Vagina (tissue), 2 donors: ENCODE results near the gene STRN4. TPM values are rescaled to one million over a fixed set of nuclear protein-coding genes. Genes with fewer than 3 reads are reported as not detected.

Experiments
- DNase-seq, 2 donors: peaks; one replicate each; pipeline ENCODE4 v3.0.0-alpha.2; 2017; ENCODE audit errors: extremely low spot score in 2 of 2
- H3K27ac ChIP-seq: fragments of 200-600 bp; sonication (generic); one replicate; pipeline ENCODE4 v1.5.1; 2019
- H3K27me3 ChIP-seq: fragments of 200-600 bp; sonication (generic); one replicate; pipeline ENCODE4 v1.5.1; 2019
- H3K36me3 ChIP-seq, 2 donors: fragments of 200-600 bp; sonication (generic); one replicate each; pipeline ENCODE4 v1.5.1; 2017 to 2019
- H3K4me1 ChIP-seq: fragments of 200-600 bp; sonication (generic); one replicate; pipeline ENCODE4 v1.5.1; 2019
- H3K4me3 ChIP-seq, 2 donors: fragments of 200-600 bp; sonication (generic); 1 replicate in 1 of 2; 2 replicates in 1 of 2; pipeline ENCODE4 v1.5.1; 2016 to 2019
- H3K9me3 ChIP-seq: fragments of 200-600 bp; sonication (generic); one replicate; pipeline ENCODE4 v1.5.1; 2019
- CTCF ChIP-seq, 3 experiments: fragments of 450-650 bp in 2 of 3; fragments of 200-600 bp in 1 of 3; sonication (generic) in 1 of 3; IDR thresholded peaks; one replicate each; pipeline ENCODE4 v1.5.1; 2017 to 2019; ENCODE audit warnings: antibody characterized with exemption in 3 of 3, mild to moderate bottlenecking in 2 of 3, moderate library complexity in 2 of 3
- POLR2A ChIP-seq, 2 donors: fragments of 450-650 bp; IDR thresholded peaks; one replicate each; pipeline ENCODE4 v1.6.1; 2017; ENCODE audit warnings: antibody characterized with exemption in 2 of 2, mild to moderate bottlenecking in 2 of 2, moderate library complexity in 2 of 2
- POLR2AphosphoS5 ChIP-seq, 2 donors: sonication (generic); formaldehyde crosslinking; IDR thresholded peaks; one replicate each; pipeline ENCODE4 v1.9.0; 2017; ENCODE audit warnings: antibody characterized with exemption in 2 of 2, mild to moderate bottlenecking in 2 of 2, low read depth in 1 of 2; ENCODE audit not compliant: insufficient read depth in 1 of 2
- intact Hi-C: fragments of 100-400 bp; cut with DNase I; formaldehyde crosslinking; loops from one replicate; pipeline ENCODE4 v1.15.1; 2023
- total RNA-seq: library from RNA; depleted of rRNA; stranded (reverse); fragments of >200 nt; gene quantifications from one replicate; pipeline ENCODE4 v1.2.3, GENCODE V29; 2016

Gene STRN4
- total RNA-seq, 1 donor from 2014 or later: 85.0 TPM

- Histone ChIP-seq H3K4me1 (peaks cover 17% of the 10 kb centered on the region), H3K27ac (no peak overlapping the region), H3K9me3 (no peaks in the 10 kb centered on the region), H3K4me3 (no peak overlapping the region), H3K36me3 (peaks cover 0 to 93% of the 10 kb centered on the region in 2 donors), H3K27me3 (no peaks in the 10 kb centered on the region)
- no peak for DNase-seq
- TF ChIP-seq CTCF (IDR thresholded peaks at IDR 0.05) (no peak), POLR2A (IDR thresholded peaks at IDR 0.05) (no peak), POLR2AphosphoS5 (IDR thresholded peaks at IDR 0.05; ENCODE audit: insufficient read depth in 1 of 2, low read depth in 1 of 2) (no peak)
- intact Hi-C loops: loop anchor here (10.0 kb wide), 1 partner anchor 111 kb away; no protein-coding TSS in a partner anchor
Observed at GRCh38 chr19:46725859-46726393, 20.3 kb downstream of the STRN4 start.

- Histone ChIP-seq H3K4me1 (peaks cover 13% of the 10 kb centered on the region), H3K4me3 (no peak overlapping the region), H3K27ac (no peak overlapping the region), H3K27me3 (no peaks in the 10 kb centered on the region), H3K9me3 (no peaks in the 10 kb centered on the region), H3K36me3 (peaks cover 0 to 93% of the 10 kb centered on the region in 2 donors)
- no peak for DNase-seq
- no peak for TF ChIP-seq POLR2A (IDR thresholded peaks at IDR 0.05)
- TF ChIP-seq CTCF (IDR thresholded peaks at IDR 0.05): no peak
- no peak for TF ChIP-seq POLR2AphosphoS5 (IDR thresholded peaks at IDR 0.05; ENCODE audit: insufficient read depth in 1 of 2, low read depth in 1 of 2)
- intact Hi-C loops: loop anchor here (10.0 kb wide), 1 partner anchor 110 kb away; no protein-coding TSS in a partner anchor
Observed at GRCh38 chr19:46725036-46725820, 21.0 kb downstream of the STRN4 start.

- intact Hi-C loops: loop anchor here (10.0 kb wide), 1 partner anchor 110 kb away; no protein-coding TSS in a partner anchor
- Histone ChIP-seq H3K27me3 (no peaks in the 10 kb centered on the region), H3K27ac (no peak overlapping the region), H3K4me1 (peaks cover 13% of the 10 kb centered on the region), H3K4me3 (no peak overlapping the region), H3K9me3 (no peaks in the 10 kb centered on the region), H3K36me3 (peaks cover 0 to 88% of the 10 kb centered on the region in 2 donors)
- DNase-seq: no peak
- TF ChIP-seq POLR2AphosphoS5 (IDR thresholded peaks at IDR 0.05; ENCODE audit: insufficient read depth in 1 of 2, low read depth in 1 of 2): no peak
- TF ChIP-seq CTCF (IDR thresholded peaks at IDR 0.05): no peak
- no peak for TF ChIP-seq POLR2A (IDR thresholded peaks at IDR 0.05)
Observed at GRCh38 chr19:46724468-46724867, 21.8 kb downstream of the STRN4 start.

- Histone ChIP-seq H3K36me3 (peaks cover 0 to 78% of the 10 kb centered on the region in 2 donors), H3K4me1 (peaks cover 8% of the 10 kb centered on the region), H3K4me3 (no peak overlapping the region), H3K27ac (no peak overlapping the region), H3K9me3 (no peaks in the 10 kb centered on the region), H3K27me3 (no peaks in the 10 kb centered on the region)
- DNase-seq: no peak
- intact Hi-C loops: loop anchor here (10.0 kb wide), 1 partner anchor 109 kb away; no protein-coding TSS in a partner anchor
- TF ChIP-seq POLR2A (IDR thresholded peaks at IDR 0.05) (no peak), CTCF (IDR thresholded peaks at IDR 0.05) (no peak), POLR2AphosphoS5 (IDR thresholded peaks at IDR 0.05; ENCODE audit: insufficient read depth in 1 of 2, low read depth in 1 of 2) (no peak)
Observed at GRCh38 chr19:46723471-46723870, 22.8 kb downstream of the STRN4 start.
